Osteocyte (in vitro differentiated cells): Measurements from ENCODE around the gene IFITM2. TPM values are rescaled to one million over a fixed set of nuclear protein-coding genes. Genes with fewer than 3 reads are reported as not detected.
"Not testable (repeated sequence)": the region's sequence is repeated elsewhere in the genome, so short reads cannot be mapped to it uniquely, and the experiment has no call there.

ENCODE experiments used
- DNase-seq: peaks from one replicate; pipeline ENCODE4 v3.0.0; 2021; ENCODE audit warnings: mixed read lengths; ENCODE audit not compliant: unreplicated experiment; ENCODE audit errors: extremely low spot score
- H3K27ac Mint-ChIP-seq: one replicate; pipeline ENCODE4 v1.8.0; 2021; ENCODE audit warnings: mild to moderate bottlenecking, mixed read lengths; ENCODE audit not compliant: unreplicated experiment
- H3K27me3 Mint-ChIP-seq: one replicate; pipeline ENCODE4 v1.8.0; 2021; ENCODE audit warnings: mixed read lengths; ENCODE audit not compliant: unreplicated experiment
- H3K36me3 Mint-ChIP-seq: one replicate; pipeline ENCODE4 v1.8.0; 2021; ENCODE audit warnings: mixed read lengths; ENCODE audit not compliant: unreplicated experiment
- H3K4me1 Mint-ChIP-seq: one replicate; pipeline ENCODE4 v1.8.0; 2021; ENCODE audit warnings: mixed read lengths; ENCODE audit not compliant: unreplicated experiment
- H3K4me3 Mint-ChIP-seq: one replicate; pipeline ENCODE4 v1.8.0; 2021; ENCODE audit warnings: mild to moderate bottlenecking, moderate library complexity, mixed read lengths; ENCODE audit not compliant: unreplicated experiment
- H3K9me3 Mint-ChIP-seq: one replicate; pipeline ENCODE4 v1.8.0; 2021; ENCODE audit warnings: mixed read lengths; ENCODE audit not compliant: unreplicated experiment
- total RNA-seq: library from RNA; stranded (reverse); gene quantifications from 2 replicates; pipeline ENCODE4 v1.2.1, GENCODE V29; 2021
- TF ChIP-seq, protein P1 (sequence below): fragments of 200-600 bp; sonication (generic); IDR thresholded peaks from 2 replicates; pipeline ENCODE4 v1.5.0; 2021; ENCODE audit warnings: antibody characterized with exemption, mild to moderate bottlenecking, moderate library complexity

Gene IFITM2
- total RNA-seq, 1 donor from 2014 or later, result 698 TPM

- H3K27ac Mint-ChIP-seq, result peak overlapping the region; percentile 86
- peaks cover 51% of the 10 kb centered on the region for H3K4me1 Mint-ChIP-seq
- H3K36me3 Mint-ChIP-seq, result no peaks in the 10 kb centered on the region
- no peaks in the 10 kb centered on the region for H3K27me3 Mint-ChIP-seq
- peak overlapping the region; percentile 38 for H3K4me3 Mint-ChIP-seq
- TF ChIP-seq, protein P1, sequence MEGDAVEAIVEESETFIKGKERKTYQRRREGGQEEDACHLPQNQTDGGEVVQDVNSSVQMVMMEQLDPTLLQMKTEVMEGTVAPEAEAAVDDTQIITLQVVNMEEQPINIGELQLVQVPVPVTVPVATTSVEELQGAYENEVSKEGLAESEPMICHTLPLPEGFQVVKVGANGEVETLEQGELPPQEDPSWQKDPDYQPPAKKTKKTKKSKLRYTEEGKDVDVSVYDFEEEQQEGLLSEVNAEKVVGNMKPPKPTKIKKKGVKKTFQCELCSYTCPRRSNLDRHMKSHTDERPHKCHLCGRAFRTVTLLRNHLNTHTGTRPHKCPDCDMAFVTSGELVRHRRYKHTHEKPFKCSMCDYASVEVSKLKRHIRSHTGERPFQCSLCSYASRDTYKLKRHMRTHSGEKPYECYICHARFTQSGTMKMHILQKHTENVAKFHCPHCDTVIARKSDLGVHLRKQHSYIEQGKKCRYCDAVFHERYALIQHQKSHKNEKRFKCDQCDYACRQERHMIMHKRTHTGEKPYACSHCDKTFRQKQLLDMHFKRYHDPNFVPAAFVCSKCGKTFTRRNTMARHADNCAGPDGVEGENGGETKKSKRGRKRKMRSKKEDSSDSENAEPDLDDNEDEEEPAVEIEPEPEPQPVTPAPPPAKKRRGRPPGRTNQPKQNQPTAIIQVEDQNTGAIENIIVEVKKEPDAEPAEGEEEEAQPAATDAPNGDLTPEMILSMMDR, result no peak
- H3K9me3 Mint-ChIP-seq, result no peaks in the 10 kb centered on the region
- no peak for DNase-seq
Observed at GRCh38 chr11:327581-327923, 19.9 kb downstream of the IFITM2 start.

GRCh38 chr11:328012-328411 is 20.4 kb downstream of the IFITM2 start:
- Mint-ChIP-seq H3K36me3 (no peaks in the 10 kb centered on the region), H3K4me3 (no peak overlapping the region), H3K27ac (no peak overlapping the region), H3K9me3 (no peaks in the 10 kb centered on the region), H3K4me1 (peaks cover 51% of the 10 kb centered on the region), H3K27me3 (no peaks in the 10 kb centered on the region)
- no peak for DNase-seq
- TF ChIP-seq, protein P1, result no peak

GRCh38 chr11:328516-329100 is 21.0 kb downstream of the IFITM2 start:
- not testable (repeated sequence) for H3K36me3 Mint-ChIP-seq, H3K9me3 Mint-ChIP-seq, H3K27me3 Mint-ChIP-seq, H3K27ac Mint-ChIP-seq, H3K4me3 Mint-ChIP-seq, DNase-seq
- H3K4me1 Mint-ChIP-seq, result peaks cover 53% of the 10 kb centered on the region

DNA sequence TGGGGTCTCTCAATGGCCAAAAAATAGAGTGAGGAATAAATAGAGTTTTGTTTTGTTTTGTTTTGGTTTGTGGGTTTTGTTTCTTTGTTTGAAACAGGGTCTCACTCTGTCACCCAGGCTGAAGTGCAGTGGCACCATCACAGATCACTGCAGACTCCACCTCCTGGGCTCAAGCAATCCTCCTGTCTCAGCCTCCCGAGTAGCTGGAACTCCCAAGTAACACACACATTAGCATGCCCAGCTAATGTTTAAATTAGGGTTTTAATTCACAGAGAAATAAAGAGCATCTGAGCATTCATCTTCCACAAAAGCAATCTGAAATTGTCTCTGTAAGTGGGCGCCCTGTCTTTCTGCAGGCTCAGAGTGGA is 22.3 kb downstream of the IFITM2 start:
- no peak overlapping the region for H3K27ac Mint-ChIP-seq

GRCh38 chr11:330307-330693 is 22.7 kb downstream of the IFITM2 start:
- Mint-ChIP-seq H3K36me3 (no peaks in the 10 kb centered on the region), H3K4me1 (peaks cover 59% of the 10 kb centered on the region), H3K9me3 (no peaks in the 10 kb centered on the region), H3K27me3 (no peaks in the 10 kb centered on the region), H3K27ac (no peak overlapping the region), H3K4me3 (no peak overlapping the region)
- TF ChIP-seq, protein P1, result no peak
- DNase-seq, result no peak

More for the DNA sequence above, 22.3 kb downstream of the IFITM2 start:
- DNase-seq, result no peak
- Mint-ChIP-seq H3K4me3 (no peak overlapping the region), H3K27me3 (no peaks in the 10 kb centered on the region), H3K4me1 (peaks cover 57% of the 10 kb centered on the region), H3K9me3 (no peaks in the 10 kb centered on the region), H3K36me3 (no peaks in the 10 kb centered on the region)
- TF ChIP-seq, protein P1, result no peak
